HEK293T (cell line): ENCODE data around the gene MSGN1.

Experiments
- ARNT ChIP-seq: fragments of 450-650 bp; IDR thresholded peaks from 2 replicates; pipeline ENCODE4 v1.6.1; 2017; ENCODE audit warnings: mild to moderate bottlenecking
- BHLHE40 ChIP-seq: fragments of 450-650 bp; IDR thresholded peaks from 2 replicates; pipeline ENCODE4 v1.6.1; 2016; ENCODE audit warnings: mild to moderate bottlenecking, moderate library complexity, borderline replicate concordance
- ELF4 ChIP-seq: fragments of 450-650 bp; IDR thresholded peaks from 2 replicates; pipeline ENCODE4 v1.6.1; 2017; ENCODE audit warnings: antibody characterized with exemption
- FOXA1 ChIP-seq: fragments of 450-650 bp; IDR thresholded peaks from 2 replicates; pipeline ENCODE4 v1.6.1; 2016; ENCODE audit warnings: mild to moderate bottlenecking
- FOXK2 ChIP-seq: fragments of 450-650 bp; IDR thresholded peaks from 2 replicates; pipeline ENCODE4 v1.6.1; 2016; ENCODE audit warnings: mild to moderate bottlenecking
- FOXM1 ChIP-seq: fragments of 450-650 bp; IDR thresholded peaks from 2 replicates; pipeline ENCODE4 v1.6.1; 2017; ENCODE audit warnings: mild to moderate bottlenecking, borderline replicate concordance
- HDGF ChIP-seq: fragments of 450-650 bp; IDR thresholded peaks from 2 replicates; pipeline ENCODE4 v1.6.1; 2017; ENCODE audit warnings: antibody characterized with exemption, borderline replicate concordance
- L3MBTL2 ChIP-seq: fragments of 450-650 bp; conservative IDR thresholded peaks from 2 replicates; pipeline ENCODE4 v1.6.1; 2016; ENCODE audit warnings: mild to moderate bottlenecking
- NFRKB ChIP-seq: fragments of 450-650 bp; IDR thresholded peaks from 2 replicates; pipeline ENCODE4 v1.6.1; 2016; ENCODE audit warnings: mild to moderate bottlenecking, moderate library complexity
- PKNOX1 ChIP-seq: fragments of 450-650 bp; IDR thresholded peaks from 2 replicates; pipeline ENCODE4 v1.6.1; 2016
- SP1 ChIP-seq: fragments of 450-650 bp; IDR thresholded peaks from 2 replicates; pipeline ENCODE4 v1.6.1; 2017
- TARDBP ChIP-seq: fragments of 450-650 bp; IDR thresholded peaks from 2 replicates; pipeline ENCODE4 v1.6.1; 2016
- ZNF384 ChIP-seq: fragments of 450-650 bp; IDR thresholded peaks from 2 replicates; pipeline ENCODE4 v1.6.1; 2016

- TF ChIP-seq ELF4 = no peak
- TF ChIP-seq HDGF = no peak
- no peak for TF ChIP-seq BHLHE40
- TF ChIP-seq ARNT = no peak
- no peak for TF ChIP-seq L3MBTL2
- no peak for TF ChIP-seq SP1
- no peak for TF ChIP-seq NFRKB
- no peak for TF ChIP-seq FOXA1
- no peak for TF ChIP-seq TARDBP
- no peak for TF ChIP-seq FOXK2
- no peak for TF ChIP-seq PKNOX1
- TF ChIP-seq ZNF384 = no peak
- no peak for TF ChIP-seq FOXM1
These were observed 25.7 kb upstream of the MSGN1 start for GRCh38 chr2:17790536-17790935.
